BJ (cell line): ENCODE results near the gene CCDC15. TPM values are rescaled to one million over a fixed set of nuclear protein-coding genes. Genes with fewer than 3 reads are reported as not detected.
A peak's percentile ranks its signal among the peaks of the same experiment; 100 is the strongest.
"Not testable (repeated sequence)": the region's sequence is repeated elsewhere in the genome, so short reads cannot be mapped to it uniquely, and the experiment has no call there.

Experiments
- CTCF ChIA-PET: fragments of 350-600 bp; formaldehyde crosslinking; extraction: SDS; loops from one replicate; lab custom pipeline; 2021; ENCODE audit warnings: antibody characterized with exemption, inconsistent platforms; lab: Yijun Ruan, JAX
- POLR2A ChIA-PET: fragments of 300-600 bp; sonication (Branson Sonifier 250); formaldehyde crosslinking; extraction: SDS; loops from one replicate; lab custom pipeline; 2021; ENCODE audit warnings: antibody characterized with exemption; lab: Charles Lee
- DNase-seq: peaks from one replicate; pipeline ENCODE4 v3.0.0-alpha.2; 2011; ENCODE audit warnings: low read depth
- H3K27me3 ChIP-seq: 2 replicates; pipeline ENCODE4 v1.6.0; 2011; ENCODE audit warnings: low read length; ENCODE audit not compliant: control insufficient read depth, insufficient read depth
- H3K36me3 ChIP-seq: 2 replicates; pipeline ENCODE4 v1.5.1; 2011; ENCODE audit warnings: low read length; ENCODE audit not compliant: control insufficient read depth, insufficient read depth
- H3K4me3 ChIP-seq: 2 replicates; pipeline ENCODE4 v1.5.1; 2011; ENCODE audit warnings: low read depth, mild to moderate bottlenecking, control low read depth, low read length
- polyA plus RNA-seq: library from polyadenylated mRNA; depleted of rRNA; stranded (reverse); fragments of >200 nt; gene quantifications from 2 replicates; pipeline ENCODE4 v1.2.3, GENCODE V29; 2011
- TF ChIP-seq, protein P1 (sequence below): IDR thresholded peaks from 2 replicates; pipeline ENCODE4 v1.5.1; 2011; ENCODE audit warnings: low read depth, mild to moderate bottlenecking, control low read depth, inconsistent platforms, low read length, moderate library complexity; ENCODE audit not compliant: insufficient read depth

CCDC15 gene
- polyA plus RNA-seq, 1 experiment = 0.66 TPM

DNA sequence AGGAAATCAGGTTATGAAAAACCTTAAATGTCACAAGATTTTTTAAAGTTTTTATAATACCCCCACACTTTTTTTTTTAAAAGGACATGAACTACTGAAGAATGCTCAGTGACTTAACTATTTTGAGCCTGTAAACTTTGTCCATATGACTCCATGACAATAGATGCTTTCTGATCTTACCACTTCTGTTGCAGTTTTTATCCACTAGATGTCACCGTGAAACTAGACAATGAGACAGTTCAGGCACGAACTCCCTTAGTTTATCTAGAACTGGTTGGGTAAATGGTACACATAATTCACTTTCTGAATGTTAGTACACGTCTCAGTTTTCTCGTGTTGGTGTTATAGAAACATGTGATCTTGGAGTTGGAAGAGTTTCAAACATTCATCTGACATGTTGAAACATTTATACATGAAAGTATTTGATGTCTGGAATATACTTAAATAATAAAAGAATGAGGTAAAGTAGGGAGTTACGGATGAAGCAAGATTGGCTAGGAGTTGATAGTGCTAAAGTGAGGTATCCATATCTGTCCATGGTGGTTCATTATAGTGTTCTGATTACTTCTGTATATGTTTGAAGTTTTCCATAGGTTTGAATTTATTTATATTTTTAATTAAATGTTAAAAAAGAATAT lies 8.1 kb downstream of the CCDC15 start:
- Histone ChIP-seq H3K27me3 (no peaks in the 10 kb centered on the region), H3K36me3 (no peaks in the 10 kb centered on the region), H3K4me3 (no peak overlapping the region)
- TF ChIP-seq, protein P1, sequence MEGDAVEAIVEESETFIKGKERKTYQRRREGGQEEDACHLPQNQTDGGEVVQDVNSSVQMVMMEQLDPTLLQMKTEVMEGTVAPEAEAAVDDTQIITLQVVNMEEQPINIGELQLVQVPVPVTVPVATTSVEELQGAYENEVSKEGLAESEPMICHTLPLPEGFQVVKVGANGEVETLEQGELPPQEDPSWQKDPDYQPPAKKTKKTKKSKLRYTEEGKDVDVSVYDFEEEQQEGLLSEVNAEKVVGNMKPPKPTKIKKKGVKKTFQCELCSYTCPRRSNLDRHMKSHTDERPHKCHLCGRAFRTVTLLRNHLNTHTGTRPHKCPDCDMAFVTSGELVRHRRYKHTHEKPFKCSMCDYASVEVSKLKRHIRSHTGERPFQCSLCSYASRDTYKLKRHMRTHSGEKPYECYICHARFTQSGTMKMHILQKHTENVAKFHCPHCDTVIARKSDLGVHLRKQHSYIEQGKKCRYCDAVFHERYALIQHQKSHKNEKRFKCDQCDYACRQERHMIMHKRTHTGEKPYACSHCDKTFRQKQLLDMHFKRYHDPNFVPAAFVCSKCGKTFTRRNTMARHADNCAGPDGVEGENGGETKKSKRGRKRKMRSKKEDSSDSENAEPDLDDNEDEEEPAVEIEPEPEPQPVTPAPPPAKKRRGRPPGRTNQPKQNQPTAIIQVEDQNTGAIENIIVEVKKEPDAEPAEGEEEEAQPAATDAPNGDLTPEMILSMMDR = peak; percentile 71
- ChIA-PET CTCF (interaction anchor here (0.7 to 4.4 kb wide), 3 partner anchors 179 to 1653 kb away, joined by 3 to 38 read pairs (median 13); no protein-coding TSS in a partner anchor), POLR2A (no interaction called here)
- no peak for DNase-seq

DNA sequence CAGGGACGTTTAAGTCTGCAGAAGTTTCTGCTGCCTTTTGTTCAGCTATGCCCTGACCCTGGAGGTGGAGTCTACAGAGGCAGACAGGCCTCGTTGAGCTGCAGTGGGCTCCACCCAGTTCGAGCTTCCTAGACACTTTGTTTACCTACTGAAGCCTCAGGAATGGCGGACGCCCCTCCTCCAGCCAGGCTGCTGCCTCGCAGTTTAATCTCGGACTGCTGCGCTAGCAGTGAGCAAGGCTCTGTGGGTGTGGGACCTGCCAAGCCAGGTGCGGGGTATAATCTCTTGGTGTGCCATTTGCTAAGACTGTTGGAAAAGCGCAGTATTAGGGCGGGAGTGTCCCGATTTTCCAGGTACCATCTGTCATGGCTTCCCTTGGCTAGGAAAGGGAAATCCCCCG lies 14.2 kb downstream of the CCDC15 start:
- CTCF ChIA-PET = interaction anchor here (1.4 to 1.7 kb wide), 2 partner anchors 378 to 438 kb away, joined by 3 to 6 read pairs; no protein-coding TSS in a partner anchor
- H3K4me3 ChIP-seq, H3K27me3 ChIP-seq, DNase-seq, H3K36me3 ChIP-seq, POLR2A ChIA-PET: not testable (repeated sequence)

DNA sequence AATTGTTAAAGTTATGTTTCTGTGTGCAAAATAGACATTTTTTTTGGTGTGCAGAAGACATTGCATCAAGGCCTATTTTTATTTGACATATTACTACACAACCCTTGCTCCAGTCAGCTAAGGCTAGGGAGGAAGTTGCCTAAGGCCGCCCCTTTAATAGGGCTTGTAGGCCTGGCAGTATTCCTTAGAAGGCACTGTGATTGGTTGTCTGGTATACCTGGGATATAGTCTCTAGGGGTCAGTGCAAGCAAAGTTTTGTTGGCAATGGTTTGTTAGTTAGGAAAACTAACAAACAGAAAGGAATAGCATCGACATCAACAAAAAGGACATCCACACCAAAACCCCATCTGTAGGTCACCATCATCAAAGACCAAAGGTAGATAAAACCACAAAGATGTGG lies 16.9 kb downstream of the CCDC15 start:
- TF ChIP-seq, protein P1 = no peak
- POLR2A ChIA-PET = no interaction called here
- CTCF ChIA-PET = interaction anchor here (0.6 to 4.5 kb wide), 3 partner anchors 171 to 597 kb away, joined by 3 to 19 read pairs (median 3); no protein-coding TSS in a partner anchor
- H3K4me3 ChIP-seq = no peak overlapping the region
- DNase-seq = no peak
- no peaks in the 10 kb centered on the region for H3K36me3 ChIP-seq
- H3K27me3 ChIP-seq = no peaks in the 10 kb centered on the region

DNA sequence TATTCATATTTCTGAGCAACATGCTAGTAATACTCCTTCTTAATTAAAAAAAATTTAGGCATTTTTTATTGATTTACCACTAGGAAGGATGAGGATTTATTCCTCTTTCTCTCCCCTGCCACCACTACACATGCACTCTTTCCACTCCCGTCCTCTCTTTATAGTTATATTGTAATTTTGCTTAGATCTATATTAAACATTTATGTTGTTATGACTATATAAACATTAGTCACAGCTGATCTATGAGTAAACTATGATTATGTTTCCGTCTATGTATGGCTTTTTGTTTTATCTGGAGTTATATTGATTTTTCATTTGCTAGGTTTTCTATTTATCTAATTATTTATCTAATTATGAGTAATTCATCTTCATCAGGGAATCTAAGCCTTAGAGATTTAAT lies 17.8 kb downstream of the CCDC15 start:
- ChIA-PET CTCF (interaction anchor here (1.3 to 4.5 kb wide), 2 partner anchors 171 to 459 kb away, joined by 3 to 19 read pairs; no protein-coding TSS in a partner anchor), POLR2A (no interaction called here)
- TF ChIP-seq, protein P1 = no peak
- H3K27me3 ChIP-seq = no peaks in the 10 kb centered on the region
- no peak for DNase-seq
- no peaks in the 10 kb centered on the region for H3K36me3 ChIP-seq
- H3K4me3 ChIP-seq = no peak overlapping the region

DNA sequence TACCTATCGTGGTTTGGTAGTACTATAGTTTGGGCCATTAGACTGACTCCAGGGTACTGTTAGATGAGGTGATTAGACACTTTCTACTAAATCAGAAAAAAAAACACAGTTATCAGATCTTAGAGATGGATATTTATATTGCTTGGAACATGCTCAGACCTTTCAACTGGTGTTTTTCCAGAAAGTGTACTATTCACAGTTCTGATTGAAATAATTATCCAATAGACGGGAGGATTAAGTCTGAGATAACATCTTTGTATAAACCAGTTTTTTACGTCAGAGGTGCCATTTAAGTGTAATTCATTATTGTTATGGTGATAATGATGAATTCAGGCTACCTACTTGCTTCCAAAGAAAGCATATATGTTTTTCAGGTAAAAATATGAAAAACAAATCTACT lies 22.5 kb downstream of the CCDC15 start:
- H3K36me3 ChIP-seq = no peaks in the 10 kb centered on the region
- H3K27me3 ChIP-seq = no peaks in the 10 kb centered on the region
- DNase-seq = no peak
- POLR2A ChIA-PET = no interaction called here
- CTCF ChIA-PET = interaction anchor here (0.9 kb wide), 1 partner anchor 428 kb away, joined by 4 read pairs; no protein-coding TSS in a partner anchor
- H3K4me3 ChIP-seq = no peak overlapping the region
- TF ChIP-seq, protein P1 = no peak
